Neural cell (in vitro differentiated cells): ENCODE data around the gene MCM7. TPM values are rescaled to one million over a fixed set of nuclear protein-coding genes. Genes with fewer than 3 reads are reported as not detected.

ENCODE experiments used
- H2AFZ ChIP-seq: fragments of 200-600, 300-800 bp; sonication (generic), shearing (Covaris generic); 2 replicates; pipeline ENCODE4 v1.6.0; 2014; ENCODE audit warnings: low read depth, mild to moderate bottlenecking, antibody characterized with exemption, low read length, moderate library complexity
- H3F3A ChIP-seq: fragments of 200-600 bp; shearing (Covaris generic); 2 replicates; pipeline ENCODE4 v1.6.1; 2016; ENCODE audit warnings: mild to moderate bottlenecking, moderate library complexity, mixed read lengths, antibody characterized with exemption, low read length; ENCODE audit not compliant: insufficient read depth, poor library complexity, severe bottlenecking
- H3K27ac ChIP-seq: fragments of 200-600, 300-800 bp; sonication (generic), shearing (Covaris generic); 2 replicates; pipeline ENCODE4 v1.5.1; 2014; ENCODE audit warnings: mild to moderate bottlenecking, low read length, moderate library complexity
- H3K27me3 ChIP-seq: fragments of 300-800, 200-600 bp; sonication (generic), shearing (Covaris generic); 2 replicates; pipeline ENCODE4 v1.6.0; 2014; ENCODE audit warnings: mild to moderate bottlenecking, low read depth, low read length, moderate library complexity; ENCODE audit not compliant: insufficient read depth
- H3K36me3 ChIP-seq: fragments of 300-800, 200-600 bp; sonication (generic), shearing (Covaris generic); 2 replicates; pipeline ENCODE4 v1.5.1; 2014; ENCODE audit warnings: mild to moderate bottlenecking, antibody characterized with exemption, low read length, moderate library complexity; ENCODE audit not compliant: insufficient read depth
- H3K4me2 ChIP-seq: fragments of 300-800, 200-600 bp; sonication (generic), shearing (Covaris generic); 2 replicates; pipeline ENCODE4 v1.6.0; 2014; ENCODE audit warnings: mild to moderate bottlenecking, low read length
- H3K4me3 ChIP-seq: fragments of 300-800, 200-600 bp; sonication (generic), shearing (Covaris generic); 2 replicates; pipeline ENCODE4 v1.5.1; 2014; ENCODE audit warnings: mild to moderate bottlenecking, low read length, moderate library complexity
- H3K79me2 ChIP-seq: fragments of 200-600 bp; shearing (Covaris generic); replicated peaks from 2 replicates; pipeline ENCODE4 v1.6.0; 2014; ENCODE audit warnings: mild to moderate bottlenecking, low read length, moderate library complexity; ENCODE audit not compliant: insufficient read depth
- H3K9ac ChIP-seq: fragments of 300-800, 200-600 bp; sonication (generic), shearing (Covaris generic); 2 replicates; pipeline ENCODE4 v1.6.1; 2016; ENCODE audit warnings: mild to moderate bottlenecking, low read length, mixed read lengths
- H3K9me2 ChIP-seq: fragments of 200-600 bp; shearing (Covaris generic); 2 replicates; pipeline ENCODE4 v1.6.1; 2016; ENCODE audit warnings: mild to moderate bottlenecking, low read length, mixed read lengths; ENCODE audit not compliant: insufficient read depth
- H3K9me3 ChIP-seq: fragments of 200-600, 300-800 bp; sonication (generic), shearing (Covaris generic); 2 replicates; pipeline ENCODE4 v1.6.1; 2016; ENCODE audit warnings: mild to moderate bottlenecking, mixed run types, low read length, moderate library complexity, mixed read lengths
- H4K20me1 ChIP-seq: fragments of 200-600 bp; shearing (Covaris generic); 2 replicates; pipeline ENCODE4 v1.6.1; 2016; ENCODE audit warnings: mild to moderate bottlenecking, mixed run types; ENCODE audit not compliant: insufficient read depth
- EP300 ChIP-seq: fragments of 450-650 bp; conservative IDR thresholded peaks from 2 replicates; pipeline ENCODE4 v1.6.1; 2014; ENCODE audit warnings: antibody characterized with exemption, mild to moderate bottlenecking, moderate library complexity; ENCODE audit not compliant: poor library complexity, severe bottlenecking
- EZH2 ChIP-seq: fragments of 200-600, 300-800 bp; shearing (Covaris generic), sonication (generic); IDR thresholded peaks from 2 replicates; pipeline ENCODE4 v1.6.1; 2014; ENCODE audit warnings: antibody characterized with exemption, low read length, borderline replicate concordance, mild to moderate bottlenecking; ENCODE audit not compliant: insufficient read depth, poor library complexity, severe bottlenecking
- MXI1 ChIP-seq: fragments of 450-650 bp; conservative IDR thresholded peaks from 2 replicates; pipeline ENCODE4 v1.6.1; 2014; ENCODE audit warnings: antibody characterized with exemption, mild to moderate bottlenecking; ENCODE audit not compliant: poor library complexity, severe bottlenecking
- POLR2AphosphoS5 ChIP-seq: IDR thresholded peaks from 2 replicates; pipeline ENCODE4 v1.6.1; 2012
- RAD21 ChIP-seq: fragments of 450-650 bp; conservative IDR thresholded peaks from 2 replicates; pipeline ENCODE4 v1.6.1; 2014; ENCODE audit warnings: antibody characterized with exemption, mild to moderate bottlenecking, moderate library complexity
- SMC3 ChIP-seq: fragments of 450-650 bp; conservative IDR thresholded peaks from 2 replicates; pipeline ENCODE4 v1.6.1; 2014; ENCODE audit warnings: antibody characterized with exemption, mild to moderate bottlenecking, moderate library complexity; ENCODE audit not compliant: poor library complexity
- TAF1 ChIP-seq: IDR thresholded peaks from 2 replicates; pipeline ENCODE4 v1.6.1; 2012; ENCODE audit warnings: low read depth
- polyA plus RNA-seq: library from polyadenylated mRNA; depleted of rRNA; stranded (reverse); fragments of >200 nt; gene quantifications from 2 replicates; pipeline ENCODE4 v1.2.3, GENCODE V29; 2014
- TF ChIP-seq, protein P1 (sequence below): fragments of 450-650 bp; IDR thresholded peaks from 2 replicates; pipeline ENCODE4 v1.5.1; 2014; ENCODE audit warnings: antibody characterized with exemption, mild to moderate bottlenecking, moderate library complexity; ENCODE audit not compliant: poor library complexity, severe bottlenecking
- TF ChIP-seq, protein P2 (sequence below): IDR thresholded peaks from 2 replicates; pipeline ENCODE4 v1.6.1; 2012; ENCODE audit warnings: borderline replicate concordance

Gene MCM7
- polyA plus RNA-seq, 1 donor from 2014 or later = 146 TPM

DNA sequence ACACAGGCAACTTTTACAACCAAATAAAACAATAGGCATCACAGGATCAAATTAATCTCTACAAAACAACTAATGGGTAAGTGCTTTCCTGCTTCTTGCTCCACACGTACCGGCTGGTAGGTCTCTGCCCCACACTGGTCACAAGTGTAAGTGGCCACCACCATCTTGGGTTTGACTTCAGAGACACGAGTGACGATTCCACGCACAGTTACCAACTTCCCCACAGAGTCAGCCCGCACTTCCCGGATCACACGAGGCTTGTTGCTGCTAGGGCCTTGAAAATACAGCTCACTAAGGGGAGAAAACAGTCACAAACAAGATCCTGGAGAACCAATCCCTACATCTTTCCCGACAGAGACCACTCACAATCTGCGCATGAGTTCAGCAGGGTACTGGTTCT, 2.3 kb downstream of the MCM7 start:
- Histone ChIP-seq H3K9me3 (no peaks in the 10 kb centered on the region), H3F3A (no peaks in the 10 kb centered on the region), H3K4me2 (peak overlapping the region; percentile 81), H3K4me3 (peak overlapping the region; percentile 78), H2AFZ (no peak overlapping the region), H3K27me3 (no peaks in the 10 kb centered on the region), H3K9ac (peak overlapping the region; percentile 93), H3K79me2 (peaks cover 26% of the 10 kb centered on the region), H3K36me3 (peaks cover 14% of the 10 kb centered on the region), H3K27ac (peak overlapping the region; percentile 95), H4K20me1 (no peaks in the 10 kb centered on the region), H3K9me2 (no peaks in the 10 kb centered on the region)
- TF ChIP-seq RAD21 (no peak), SMC3 (no peak), POLR2AphosphoS5 (no peak), TAF1 (no peak), EZH2 (no peak), EP300 (no peak), MXI1 (no peak)
- TF ChIP-seq, protein P1, sequence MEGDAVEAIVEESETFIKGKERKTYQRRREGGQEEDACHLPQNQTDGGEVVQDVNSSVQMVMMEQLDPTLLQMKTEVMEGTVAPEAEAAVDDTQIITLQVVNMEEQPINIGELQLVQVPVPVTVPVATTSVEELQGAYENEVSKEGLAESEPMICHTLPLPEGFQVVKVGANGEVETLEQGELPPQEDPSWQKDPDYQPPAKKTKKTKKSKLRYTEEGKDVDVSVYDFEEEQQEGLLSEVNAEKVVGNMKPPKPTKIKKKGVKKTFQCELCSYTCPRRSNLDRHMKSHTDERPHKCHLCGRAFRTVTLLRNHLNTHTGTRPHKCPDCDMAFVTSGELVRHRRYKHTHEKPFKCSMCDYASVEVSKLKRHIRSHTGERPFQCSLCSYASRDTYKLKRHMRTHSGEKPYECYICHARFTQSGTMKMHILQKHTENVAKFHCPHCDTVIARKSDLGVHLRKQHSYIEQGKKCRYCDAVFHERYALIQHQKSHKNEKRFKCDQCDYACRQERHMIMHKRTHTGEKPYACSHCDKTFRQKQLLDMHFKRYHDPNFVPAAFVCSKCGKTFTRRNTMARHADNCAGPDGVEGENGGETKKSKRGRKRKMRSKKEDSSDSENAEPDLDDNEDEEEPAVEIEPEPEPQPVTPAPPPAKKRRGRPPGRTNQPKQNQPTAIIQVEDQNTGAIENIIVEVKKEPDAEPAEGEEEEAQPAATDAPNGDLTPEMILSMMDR = no peak
- TF ChIP-seq, protein P2, sequence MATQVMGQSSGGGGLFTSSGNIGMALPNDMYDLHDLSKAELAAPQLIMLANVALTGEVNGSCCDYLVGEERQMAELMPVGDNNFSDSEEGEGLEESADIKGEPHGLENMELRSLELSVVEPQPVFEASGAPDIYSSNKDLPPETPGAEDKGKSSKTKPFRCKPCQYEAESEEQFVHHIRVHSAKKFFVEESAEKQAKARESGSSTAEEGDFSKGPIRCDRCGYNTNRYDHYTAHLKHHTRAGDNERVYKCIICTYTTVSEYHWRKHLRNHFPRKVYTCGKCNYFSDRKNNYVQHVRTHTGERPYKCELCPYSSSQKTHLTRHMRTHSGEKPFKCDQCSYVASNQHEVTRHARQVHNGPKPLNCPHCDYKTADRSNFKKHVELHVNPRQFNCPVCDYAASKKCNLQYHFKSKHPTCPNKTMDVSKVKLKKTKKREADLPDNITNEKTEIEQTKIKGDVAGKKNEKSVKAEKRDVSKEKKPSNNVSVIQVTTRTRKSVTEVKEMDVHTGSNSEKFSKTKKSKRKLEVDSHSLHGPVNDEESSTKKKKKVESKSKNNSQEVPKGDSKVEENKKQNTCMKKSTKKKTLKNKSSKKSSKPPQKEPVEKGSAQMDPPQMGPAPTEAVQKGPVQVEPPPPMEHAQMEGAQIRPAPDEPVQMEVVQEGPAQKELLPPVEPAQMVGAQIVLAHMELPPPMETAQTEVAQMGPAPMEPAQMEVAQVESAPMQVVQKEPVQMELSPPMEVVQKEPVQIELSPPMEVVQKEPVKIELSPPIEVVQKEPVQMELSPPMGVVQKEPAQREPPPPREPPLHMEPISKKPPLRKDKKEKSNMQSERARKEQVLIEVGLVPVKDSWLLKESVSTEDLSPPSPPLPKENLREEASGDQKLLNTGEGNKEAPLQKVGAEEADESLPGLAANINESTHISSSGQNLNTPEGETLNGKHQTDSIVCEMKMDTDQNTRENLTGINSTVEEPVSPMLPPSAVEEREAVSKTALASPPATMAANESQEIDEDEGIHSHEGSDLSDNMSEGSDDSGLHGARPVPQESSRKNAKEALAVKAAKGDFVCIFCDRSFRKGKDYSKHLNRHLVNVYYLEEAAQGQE = no peak

DNA sequence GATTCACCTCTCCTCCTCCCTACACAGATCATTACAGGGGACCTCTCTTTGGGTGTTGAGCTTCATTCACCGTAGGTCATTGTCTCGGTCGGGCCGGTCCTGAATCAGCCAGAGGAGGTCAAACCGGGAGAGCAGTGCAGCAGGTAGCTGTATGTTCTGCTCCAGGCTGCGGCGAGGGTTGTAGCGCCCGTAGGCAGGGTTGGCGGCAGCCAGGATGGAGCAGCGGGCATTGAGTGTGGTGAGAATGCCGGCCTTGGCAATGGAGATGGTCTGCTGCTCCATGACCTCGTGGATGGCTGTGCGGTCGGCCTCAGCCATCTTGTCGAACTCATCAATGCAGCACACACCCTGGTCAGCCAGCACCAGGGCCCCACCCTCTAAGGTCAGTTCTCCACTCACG, 5.5 kb downstream of the MCM7 start:
- TF ChIP-seq, protein P1 = no peak
- TF ChIP-seq TAF1 = no peak
- TF ChIP-seq EP300 = no peak
- TF ChIP-seq, protein P2 = no peak
- H3K36me3 ChIP-seq = peaks cover 14% of the 10 kb centered on the region
- H3K4me2 ChIP-seq = no peak overlapping the region
- H2AFZ ChIP-seq = no peak overlapping the region
- H3K9ac ChIP-seq = no peak overlapping the region
- H3K9me3 ChIP-seq = no peaks in the 10 kb centered on the region
- no peaks in the 10 kb centered on the region for H4K20me1 ChIP-seq
- peaks cover 26% of the 10 kb centered on the region for H3K79me2 ChIP-seq
- H3K27ac ChIP-seq = no peak overlapping the region
- no peaks in the 10 kb centered on the region for H3F3A ChIP-seq
- no peak overlapping the region for H3K4me3 ChIP-seq
- H3K9me2 ChIP-seq = no peaks in the 10 kb centered on the region
- H3K27me3 ChIP-seq = no peaks in the 10 kb centered on the region
